ENCODE results near the gene ADSS2. TPM values are rescaled to one million over a fixed set of nuclear protein-coding genes. Genes with fewer than 3 reads are reported as not detected.
"Not testable (repeated sequence)": the region's sequence is repeated elsewhere in the genome, so short reads cannot be mapped to it uniquely, and the experiment has no call there.

ADSS2 gene
- total RNA-seq, 1 experiment from 2014 or later = 61.5 TPM

DNA sequence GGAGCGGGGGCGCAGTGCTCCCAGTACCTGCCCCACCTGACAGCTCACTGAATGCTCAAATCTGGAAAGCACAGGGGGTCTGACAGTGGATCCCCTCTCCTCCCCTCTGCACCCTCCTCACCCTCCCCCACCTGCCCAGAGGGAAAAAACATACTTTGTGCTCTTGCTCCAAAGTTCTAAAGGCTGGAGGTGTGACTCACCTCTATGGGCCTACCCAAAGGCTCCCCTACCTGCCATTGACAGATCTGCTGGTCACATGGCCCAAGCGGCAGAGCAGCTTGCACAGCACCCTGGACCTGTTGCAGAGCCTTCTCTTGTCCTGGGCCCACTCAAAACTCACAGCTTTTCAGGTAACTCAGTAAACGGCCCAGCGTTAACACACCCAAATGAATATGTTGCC, 55.7 kb downstream of the ADSS2 start:
- no peak for DNase-seq (ENCODE audit: low read depth)

DNA sequence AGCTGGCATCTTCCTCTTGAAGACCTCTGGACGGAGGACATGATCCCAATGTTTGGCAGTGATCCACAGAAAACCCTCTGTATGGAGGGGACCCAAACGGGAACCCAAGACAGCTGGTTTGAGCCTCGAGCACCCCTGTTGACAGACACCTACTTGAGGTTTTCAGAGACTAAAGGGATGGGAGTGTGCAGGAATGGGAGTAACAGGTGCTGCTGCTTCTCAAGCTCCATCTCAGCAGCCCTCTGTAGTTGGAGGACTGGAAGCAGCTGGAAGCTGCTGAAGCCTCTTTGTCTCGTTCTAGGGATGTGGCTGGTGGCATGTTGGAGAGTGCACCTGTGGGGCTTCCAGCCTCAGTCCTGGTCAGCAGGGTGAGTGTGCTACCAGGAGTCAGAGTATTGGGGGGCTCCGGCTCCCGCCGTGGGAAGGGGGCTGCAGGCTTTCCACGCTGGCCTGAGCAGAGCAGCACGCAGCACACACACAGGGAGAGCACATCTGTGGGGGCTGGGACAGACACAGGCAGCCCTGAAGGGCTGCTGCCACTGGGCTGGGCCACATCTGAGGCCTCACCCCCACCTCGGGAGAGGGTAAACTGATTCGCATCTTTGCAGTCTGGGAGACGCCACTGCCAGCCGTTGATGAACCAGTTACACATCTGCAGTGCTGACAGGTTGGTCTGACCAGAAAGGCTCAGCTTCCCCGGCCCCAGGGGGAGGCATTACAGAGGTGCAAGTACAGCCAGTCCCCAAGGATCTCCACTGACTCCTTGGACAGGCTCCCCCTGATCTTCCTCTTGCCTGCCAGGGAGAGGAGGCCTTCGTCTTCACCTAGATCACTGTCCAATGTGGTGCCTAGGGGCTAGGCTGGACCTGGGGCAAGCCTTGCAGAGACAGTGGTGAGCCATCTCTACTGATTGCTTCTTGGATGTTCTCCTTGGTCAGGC, 56.6 kb downstream of the ADSS2 start:
- DNase-seq (ENCODE audit: low read depth) = no peak

DNA sequence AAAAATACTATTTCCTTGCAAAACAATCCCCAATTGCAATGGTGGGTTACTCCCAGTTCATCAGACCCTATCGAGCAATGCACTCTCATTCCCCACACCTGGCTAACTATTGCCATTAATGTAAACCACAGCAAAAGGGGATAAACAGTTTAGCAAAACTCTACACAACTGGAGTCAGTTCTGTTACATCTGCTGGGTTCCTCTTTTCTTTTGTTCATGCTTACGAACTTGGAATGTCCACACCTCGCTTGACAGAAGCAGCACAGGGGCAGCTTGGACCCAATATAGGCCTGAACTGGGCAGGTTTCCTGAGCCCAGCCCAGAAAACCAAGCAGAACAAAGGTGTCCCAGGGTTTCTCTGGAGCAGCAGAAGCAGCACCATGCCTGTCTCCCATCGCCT, 57.4 kb downstream of the ADSS2 start:
- DNase-seq (ENCODE audit: low read depth) = no peak

DNA sequence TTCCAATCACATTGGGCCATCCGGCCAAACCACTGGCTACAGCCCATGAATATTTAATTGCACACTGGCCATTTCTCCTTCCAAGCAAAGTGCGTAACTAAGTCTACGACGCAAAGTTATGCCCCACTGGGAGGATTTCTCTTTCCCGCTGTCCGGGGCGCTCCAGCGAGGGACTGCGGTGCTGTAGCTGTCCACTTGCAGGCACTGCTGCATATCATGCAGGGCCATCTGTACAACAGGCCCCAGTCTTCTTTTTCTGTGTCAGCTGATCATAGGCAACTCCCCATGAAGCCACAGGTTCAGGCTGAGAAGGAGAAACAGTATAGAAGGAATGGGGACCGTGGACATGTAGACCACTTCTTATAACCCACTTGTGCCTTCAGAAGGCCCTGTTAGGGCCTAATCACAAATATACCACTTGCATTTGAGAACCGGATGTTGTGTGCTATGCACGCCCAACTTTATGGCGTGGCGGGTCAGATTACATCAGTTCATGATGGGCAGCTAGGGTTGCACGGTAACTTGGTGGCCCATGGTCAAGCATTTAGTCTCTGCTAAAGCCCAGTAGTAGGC, 58.0 kb downstream of the ADSS2 start:
- no peak for DNase-seq (ENCODE audit: low read depth)

DNA sequence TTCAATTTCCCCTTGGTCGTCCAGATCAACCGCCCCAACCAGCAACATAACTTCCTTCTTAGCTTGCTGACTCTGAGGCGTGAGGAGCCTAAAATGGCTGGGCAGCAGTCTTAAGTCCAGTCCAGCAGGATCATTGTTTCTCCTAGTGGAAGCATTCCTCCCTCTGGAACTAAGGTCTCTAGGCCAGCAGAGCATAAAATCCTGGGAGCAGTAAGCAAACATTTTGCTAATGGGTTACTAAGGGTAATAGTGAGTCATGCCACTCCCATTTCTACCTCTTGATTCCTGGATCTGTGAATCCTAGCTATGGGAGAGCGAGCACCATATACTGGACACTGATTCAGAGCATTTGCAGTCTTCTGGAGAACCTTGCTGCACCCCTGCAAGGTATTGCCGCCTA, 59.9 kb downstream of the ADSS2 start:
- peak; percentile 39 for DNase-seq (ENCODE audit: low read depth)

DNA sequence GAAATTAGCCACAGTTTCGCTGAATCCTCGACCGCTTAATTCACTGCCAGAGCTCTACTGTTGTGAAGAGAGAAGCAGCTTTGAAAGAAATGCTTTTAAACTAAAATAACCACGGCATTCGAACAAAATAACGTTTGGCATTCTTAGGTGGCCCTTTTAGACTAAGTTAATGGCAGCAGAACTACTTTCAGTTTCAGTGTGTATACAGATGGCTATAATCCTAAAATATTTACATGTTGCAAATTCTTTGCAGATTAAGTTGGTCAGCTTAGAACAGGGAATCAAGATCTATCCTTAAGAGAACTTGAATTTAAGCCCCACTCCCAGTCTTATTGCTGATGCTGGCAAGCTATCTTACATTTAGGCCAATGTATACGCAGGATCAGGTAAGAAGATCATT, 62.7 kb downstream of the ADSS2 start:
- no peak for DNase-seq (ENCODE audit: low read depth)

DNA sequence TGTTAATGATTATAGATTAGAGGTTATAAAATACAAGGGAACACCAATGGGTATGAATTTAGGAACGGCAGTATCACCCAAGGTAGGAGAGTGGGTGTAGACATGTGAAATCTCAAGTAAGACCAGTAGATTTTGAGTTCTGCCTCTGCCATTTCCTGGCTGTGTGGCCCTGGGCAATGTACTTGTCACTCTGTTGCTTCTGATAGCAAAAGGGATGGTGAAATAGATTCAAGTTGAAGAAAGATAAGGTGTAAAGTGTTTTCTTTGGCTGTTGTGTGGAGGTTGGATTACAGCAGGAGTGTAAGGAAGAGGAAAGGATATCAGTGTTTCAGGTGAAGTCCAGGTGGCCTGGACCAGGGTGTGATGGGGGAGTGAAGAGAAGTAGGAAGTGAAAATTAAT, 64.3 kb downstream of the ADSS2 start:
- no peak for DNase-seq (ENCODE audit: low read depth)

DNA sequence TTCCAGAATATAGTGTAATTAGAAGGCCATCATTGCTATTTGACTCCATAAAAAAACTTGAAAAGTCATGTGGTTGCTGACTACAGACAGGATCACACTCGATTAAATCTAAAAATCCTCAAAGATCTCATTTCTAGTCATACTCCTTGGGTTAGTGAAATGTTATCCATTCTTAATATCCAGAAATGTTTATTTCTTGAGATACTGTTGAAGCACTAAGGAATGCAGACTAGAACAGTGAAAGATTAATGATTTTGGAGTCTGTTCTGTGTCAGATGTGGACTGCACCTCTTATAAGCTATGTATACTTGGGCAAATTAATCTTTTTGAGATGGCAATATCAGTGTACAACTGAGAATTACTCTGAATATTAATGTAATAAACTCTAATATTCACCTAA, 65.1 kb downstream of the ADSS2 start:
- no peak for DNase-seq (ENCODE audit: low read depth)

DNA sequence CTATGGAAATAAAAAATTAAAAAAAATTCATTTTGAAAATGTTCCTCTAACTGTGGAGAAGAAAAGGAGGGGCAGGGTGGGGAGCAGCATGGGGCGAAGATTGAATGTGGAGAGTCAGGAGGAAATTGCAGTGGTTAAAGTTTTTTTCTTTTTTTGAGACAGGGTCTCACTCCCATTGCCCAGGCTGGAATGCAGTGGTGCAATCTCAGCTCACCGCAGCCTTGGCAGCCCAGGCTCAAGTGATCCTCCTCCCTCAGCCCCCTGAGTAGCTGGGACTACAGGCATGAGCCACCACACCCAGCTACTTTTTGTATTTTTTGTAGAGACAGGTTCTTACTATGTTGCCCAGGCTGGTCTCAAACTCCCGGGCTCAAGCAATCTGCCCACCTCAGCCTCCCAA, 67.6 kb downstream of the ADSS2 start:
- DNase-seq (ENCODE audit: low read depth) = no peak

DNA sequence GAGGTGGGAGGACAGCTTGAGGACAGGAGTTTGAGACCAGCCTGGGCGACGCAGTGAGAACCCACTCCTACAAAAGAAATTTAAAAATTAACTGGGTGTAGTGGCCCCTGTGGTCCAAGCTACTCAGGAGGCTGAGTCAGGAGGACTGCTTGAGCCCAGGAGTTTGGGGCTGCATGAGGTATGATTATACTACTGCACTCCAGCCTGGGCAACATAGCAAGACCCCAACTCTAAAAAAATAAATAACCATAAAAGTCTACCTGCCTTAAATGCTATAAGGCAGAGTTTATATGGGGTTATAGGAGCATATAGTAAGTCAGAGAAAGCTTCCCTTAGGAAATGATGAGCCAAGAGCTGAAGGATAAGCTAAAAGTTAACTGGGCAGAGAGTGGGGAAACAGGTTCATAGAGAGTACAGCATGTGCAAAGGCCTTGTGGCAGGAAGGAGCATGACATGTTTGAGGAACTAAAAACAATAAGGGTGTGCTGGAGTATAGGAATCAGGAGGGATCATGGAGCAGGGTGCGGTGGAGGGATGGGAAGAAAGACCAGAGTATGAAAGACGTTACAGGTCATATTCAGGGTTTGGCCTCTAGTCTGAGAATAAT, 68.3 kb downstream of the ADSS2 start:
- DNase-seq (ENCODE audit: low read depth) = no peak

DNA sequence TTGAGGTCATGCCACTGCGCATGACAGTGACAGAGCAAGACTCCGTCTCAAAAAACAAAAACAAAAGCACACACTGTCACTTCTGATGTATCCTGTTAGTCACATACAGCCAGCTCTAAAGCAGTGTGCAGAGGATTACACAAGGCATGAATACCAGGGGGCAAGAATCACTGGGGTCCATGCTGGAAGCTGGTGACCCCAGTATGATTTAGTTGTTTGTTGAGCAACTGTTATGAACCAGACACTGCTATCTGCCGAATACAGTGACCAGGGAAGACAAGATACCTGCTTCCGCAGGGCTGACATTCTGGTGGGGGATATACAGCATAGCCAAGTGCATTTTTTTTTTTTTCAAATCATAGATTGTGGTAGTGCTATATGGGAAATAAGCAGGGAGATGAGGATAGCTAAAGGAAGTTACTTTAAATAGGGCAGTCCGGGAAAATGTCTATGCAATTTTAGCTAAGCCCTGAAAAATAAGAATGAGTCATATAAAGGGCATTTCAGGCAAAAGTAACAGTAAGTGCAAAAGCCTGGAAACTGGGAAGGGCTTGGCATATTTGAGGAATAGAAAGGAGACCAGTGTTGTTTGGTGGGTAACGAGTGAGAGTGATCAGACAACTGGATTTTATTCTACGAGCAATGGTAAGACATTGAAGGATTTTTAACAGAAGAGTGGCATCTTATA, 69.7 kb downstream of the ADSS2 start:
- DNase-seq (ENCODE audit: low read depth) = no peak

DNA sequence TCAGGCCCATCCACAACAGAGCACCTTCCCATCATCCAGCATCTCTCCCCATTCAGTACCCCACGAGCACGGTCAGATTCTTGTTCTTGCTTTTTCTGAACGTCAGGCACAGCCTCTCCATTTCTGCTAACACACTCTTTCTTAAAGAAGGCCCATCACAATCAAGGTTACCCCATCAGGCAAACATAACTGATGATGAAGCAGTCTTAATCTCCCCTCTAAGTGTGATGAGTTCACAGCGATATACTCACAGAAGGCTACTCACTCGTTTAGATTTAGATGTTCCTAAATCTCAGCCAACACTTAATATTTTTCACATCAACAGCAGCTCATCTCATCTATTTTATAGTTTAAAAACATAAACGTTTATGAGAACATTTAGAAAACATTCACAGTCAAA, 75.6 kb downstream of the ADSS2 start:
- DNase-seq (ENCODE audit: low read depth) = no peak

DNA sequence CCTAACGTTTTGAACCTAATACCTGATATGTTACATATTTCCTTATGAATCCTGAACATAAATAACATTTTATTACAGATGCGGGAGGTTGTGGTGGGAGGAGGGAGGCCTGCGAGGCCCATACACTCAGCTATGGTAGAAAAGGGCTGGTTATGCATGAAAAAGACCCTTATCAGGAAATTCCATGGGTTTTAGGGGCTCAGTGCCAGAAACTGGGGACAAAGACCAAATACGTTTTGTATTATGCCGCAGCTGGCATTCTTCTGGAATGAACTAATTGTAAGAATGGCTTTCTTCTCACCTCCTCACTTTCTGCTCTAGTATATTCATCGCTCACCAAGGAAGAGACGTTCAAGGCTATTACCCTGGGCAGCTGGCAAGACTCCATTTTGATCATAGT, 76.7 kb downstream of the ADSS2 start:
- DNase-seq (ENCODE audit: low read depth) = no peak

DNA sequence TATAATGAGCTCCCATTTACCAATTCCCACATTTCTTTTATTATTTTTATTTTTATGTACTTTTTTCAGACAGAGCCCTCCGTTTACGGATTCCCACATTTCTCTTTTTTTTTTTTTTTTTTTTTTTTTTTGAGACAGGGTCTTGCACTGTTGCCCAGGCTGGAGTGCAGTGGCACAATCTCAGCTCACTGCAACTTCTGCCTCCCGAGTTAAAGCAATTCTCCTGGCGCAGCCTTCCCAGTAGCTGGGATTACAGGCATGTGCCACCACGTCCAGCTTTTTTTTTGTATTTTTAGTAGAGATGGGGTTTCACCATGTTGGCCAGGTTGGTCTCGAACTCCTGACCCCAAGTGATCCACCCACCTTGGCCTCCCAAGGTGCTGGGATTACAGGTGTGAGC, 77.2 kb downstream of the ADSS2 start:
- DNase-seq (ENCODE audit: low read depth) = not testable (repeated sequence)

DNA sequence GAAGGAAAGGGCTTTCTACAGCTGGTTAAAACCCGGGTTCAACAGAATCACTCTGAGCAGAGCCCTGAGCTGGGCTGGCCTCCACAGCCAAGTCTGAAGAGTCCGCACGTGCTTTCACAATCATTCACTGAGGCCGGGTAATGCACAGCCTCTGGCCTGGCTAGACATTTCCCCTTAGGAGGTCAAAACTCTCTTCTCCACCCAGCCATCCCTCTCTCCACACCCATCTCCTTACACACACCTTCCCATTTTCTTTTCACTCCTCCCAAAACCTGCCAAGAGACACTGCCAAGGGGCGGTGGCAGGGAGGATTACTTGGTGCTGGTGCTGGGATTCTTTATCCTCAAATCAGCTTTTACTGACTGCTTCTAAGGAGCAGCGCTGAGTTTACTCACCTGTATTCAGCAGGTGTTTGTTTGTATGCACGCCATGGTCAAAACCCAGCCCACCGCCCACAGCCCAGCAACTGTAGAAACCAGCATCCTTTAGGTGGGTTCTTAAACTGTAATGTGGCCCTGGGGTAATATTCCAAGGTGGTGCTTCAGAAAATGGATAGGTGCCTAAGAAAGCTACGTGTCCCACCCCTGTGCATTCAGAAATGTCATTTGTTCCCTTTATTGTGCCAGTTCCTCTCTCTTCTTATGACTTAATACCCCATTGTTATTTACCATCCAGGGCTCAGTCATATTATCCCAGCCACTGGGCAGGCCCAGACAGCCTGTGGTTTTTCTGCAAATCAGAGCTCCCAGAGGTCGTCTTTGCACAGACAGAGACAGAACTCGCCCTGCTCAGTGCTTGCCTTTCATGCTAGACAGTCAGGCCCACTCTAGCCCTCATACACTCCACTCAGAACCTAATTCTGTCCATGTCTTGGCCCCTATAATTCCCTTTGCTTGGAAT, 80.2 kb downstream of the ADSS2 start:
- DNase-seq (ENCODE audit: low read depth) = no peak

DNA sequence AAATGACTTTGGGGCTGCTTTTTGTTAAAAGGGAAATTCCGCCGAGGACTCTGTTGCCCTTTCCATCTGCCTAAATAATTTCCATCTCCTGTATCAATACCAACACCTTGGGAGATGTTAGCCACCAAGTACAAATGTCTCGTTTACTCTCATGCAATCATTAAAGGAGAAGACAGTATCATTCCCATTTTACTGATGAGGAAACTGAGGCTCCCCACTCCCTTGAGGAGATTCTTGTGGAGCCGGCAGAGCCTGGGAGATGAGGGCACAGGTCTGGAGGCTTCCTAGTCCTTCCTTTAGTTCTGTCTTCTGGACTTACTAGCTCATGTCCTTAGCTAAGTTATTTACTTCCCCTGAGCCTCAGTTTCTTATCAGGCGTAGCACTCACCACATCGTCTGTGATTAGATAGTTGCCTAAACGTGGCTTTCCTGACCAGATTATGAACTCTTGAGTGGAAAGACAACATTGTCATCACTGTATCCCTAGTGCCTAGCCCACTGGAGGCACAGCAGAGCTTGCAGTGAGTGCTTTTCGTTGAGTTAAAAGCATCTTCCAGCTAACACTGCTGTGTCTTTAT, 81.6 kb downstream of the ADSS2 start:
- no peak for DNase-seq (ENCODE audit: low read depth)

DNA sequence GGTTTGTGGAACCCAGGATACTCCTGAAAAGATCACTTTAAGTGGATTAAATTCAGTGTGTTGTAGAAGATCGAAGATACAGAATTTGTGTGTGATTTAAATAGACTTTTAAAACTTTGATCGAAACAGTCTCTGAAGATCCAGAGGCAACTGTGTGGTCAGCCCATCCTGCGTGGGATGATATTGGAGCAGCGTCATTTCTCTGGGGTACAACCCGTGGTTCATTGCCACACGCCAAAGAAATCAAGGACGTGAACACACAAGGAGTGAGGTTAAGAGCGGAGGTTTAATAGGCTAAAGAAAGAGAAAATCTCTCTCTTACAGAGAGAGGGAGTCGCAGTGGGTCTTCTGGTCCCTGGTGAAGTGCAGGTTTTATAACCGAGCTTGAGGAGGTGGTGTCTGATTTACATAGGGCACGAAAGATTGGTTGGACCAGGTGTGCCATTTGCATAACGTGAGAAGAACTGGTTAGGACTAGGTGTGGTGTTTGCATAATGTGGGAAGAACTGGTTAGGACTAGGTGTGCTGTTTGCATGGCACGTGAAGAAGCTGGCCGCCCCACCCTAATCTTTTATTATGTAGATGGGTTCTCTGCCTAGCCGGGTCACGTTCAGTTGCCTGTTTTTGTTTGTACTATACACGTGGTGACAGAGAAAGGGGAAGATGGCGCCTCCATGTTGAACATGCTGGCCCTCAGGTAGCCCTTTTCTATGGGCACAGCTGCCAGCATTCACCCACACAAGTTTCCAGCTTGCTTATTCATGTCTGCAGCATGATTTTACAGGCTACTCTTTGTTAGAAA, 82.3 kb downstream of the ADSS2 start:
- DNase-seq (ENCODE audit: low read depth) = no peak

DNA sequence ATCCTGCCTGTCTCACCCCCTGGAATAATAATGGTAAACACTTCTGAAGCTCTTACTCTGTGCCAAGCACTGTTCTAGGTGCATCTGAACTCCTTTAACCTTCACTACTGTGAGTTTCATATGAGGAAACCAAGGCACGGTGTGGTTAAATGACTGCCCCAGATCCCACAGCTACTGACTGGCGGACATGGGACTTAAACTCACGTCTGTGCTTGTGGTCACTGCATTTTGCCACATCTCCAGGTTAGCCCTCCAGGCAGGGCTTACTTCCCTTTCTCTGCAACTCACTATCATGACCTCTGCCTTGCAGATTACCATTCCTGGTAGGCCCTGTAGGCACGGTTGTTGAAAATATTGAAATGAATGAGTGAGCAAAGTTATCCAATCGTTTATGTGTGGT, 83.4 kb downstream of the ADSS2 start:
- DNase-seq (ENCODE audit: low read depth) = no peak

DNA sequence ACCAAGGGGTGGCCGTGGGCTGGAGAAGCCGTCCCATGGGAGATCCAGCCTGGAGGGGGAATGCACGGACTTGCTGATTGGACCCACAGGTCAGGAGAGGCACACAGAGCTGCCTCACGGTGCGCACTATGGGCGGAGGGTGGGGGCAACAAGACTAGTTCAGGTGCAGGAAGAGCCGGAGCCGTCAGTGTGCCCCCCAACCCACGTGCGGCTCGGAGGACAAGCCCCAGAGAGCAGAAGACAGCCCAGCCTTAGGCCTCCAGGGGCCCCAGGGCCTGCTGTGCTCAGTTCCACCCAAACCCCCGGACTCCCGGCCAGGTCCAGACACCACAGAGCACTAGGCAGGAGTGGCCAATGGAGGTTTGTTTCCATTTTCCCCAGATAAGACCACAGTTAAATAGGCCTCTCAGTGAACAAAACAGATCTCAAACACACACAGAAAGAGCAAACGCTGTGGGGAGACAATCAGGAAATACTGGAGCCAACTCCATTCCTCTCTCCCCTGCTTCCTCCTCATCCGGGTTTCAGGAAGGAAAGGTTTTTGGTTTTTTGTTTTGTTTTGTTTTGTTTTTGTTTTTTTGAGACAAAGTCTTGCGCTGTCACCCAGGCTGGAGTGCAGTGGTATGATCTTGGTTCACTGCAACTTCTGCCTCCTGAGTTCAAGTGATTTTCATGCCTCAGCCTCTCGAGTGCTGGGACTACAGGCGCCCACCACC, 84.2 kb downstream of the ADSS2 start:
- DNase-seq (ENCODE audit: low read depth) = no peak

DNA sequence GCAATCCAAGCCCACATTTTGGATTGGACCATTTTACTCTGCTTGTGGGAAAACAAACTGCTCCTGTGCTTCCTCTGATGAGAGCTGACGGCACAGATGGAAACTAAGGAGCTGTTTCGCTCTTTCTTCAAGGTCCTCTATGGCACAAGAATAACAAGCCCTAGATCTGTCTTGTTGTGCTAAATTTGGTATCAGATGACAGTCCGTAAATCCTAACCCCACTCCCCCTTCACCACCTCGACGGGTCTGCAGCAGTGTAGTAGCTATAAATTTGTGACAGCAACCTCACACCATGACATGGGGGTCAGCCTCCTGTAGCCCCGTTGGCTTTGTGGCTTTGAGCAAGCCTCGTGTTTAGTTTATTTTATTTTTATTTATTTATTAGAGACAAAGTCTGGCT, 85.9 kb downstream of the ADSS2 start:
- DNase-seq (ENCODE audit: low read depth) = no peak
